HG02571 (cell line): ENCODE measurements around the gene TNIP1.
A peak's percentile ranks its signal among the peaks of the same experiment; 100 is the strongest.

Source experiments
- ATAC-seq: cut with Tn5 transposase; IDR thresholded peaks from one replicate; pipeline ENCODE4 v1.9.1; 2021; ENCODE audit warnings: mild to moderate bottlenecking, moderate library complexity; ENCODE audit not compliant: unreplicated experiment

TNIP1 gene

DNA sequence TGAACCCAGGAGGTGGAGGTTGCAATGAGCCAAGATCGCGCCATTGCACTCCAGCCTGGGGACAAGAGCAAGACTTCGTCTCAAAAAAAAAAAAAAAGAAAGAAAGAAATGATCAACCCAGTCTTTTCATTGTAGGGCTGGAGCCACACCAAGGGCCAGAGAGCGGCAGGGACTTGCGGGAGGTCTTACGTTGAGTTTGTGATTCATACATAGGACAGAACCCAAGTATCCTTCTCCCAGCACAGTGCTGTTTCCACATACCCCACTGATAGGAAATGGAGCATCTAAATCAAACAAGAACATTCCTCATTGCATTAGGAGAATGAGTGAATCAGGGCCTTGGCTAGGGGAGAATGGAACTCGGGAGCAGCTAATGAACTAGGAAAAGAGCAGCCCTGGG lies 3.5 kb upstream of the TNIP1 start:
- no peak for ATAC-seq

DNA sequence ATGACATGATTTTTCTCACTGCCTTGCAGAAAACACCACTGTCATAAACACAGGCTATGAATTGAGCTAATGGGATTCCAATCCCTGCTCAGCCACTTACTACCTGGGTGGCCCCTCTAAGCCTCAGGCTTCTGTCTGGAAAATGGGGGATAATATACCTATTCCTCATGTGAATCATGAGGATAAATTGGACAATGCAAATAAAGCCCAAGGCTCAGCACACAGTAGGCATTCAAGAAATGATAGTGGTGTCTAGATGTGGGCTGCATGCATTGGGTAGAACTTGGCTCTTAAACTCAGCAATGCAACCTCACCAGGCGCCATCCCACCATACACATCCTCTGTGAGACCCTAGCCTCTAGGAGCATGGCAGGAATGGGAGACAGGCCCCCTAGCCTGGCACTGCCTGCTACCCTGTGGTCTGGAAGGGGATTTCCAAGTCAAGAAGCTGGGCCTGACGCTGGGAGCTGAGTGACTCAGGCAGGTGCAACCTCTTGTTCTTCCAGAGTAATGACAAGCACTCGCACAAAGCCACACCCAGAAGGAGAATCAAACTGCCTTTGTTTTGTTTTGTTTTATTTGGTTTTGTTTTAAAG lies 2.3 kb upstream of the TNIP1 start:
- no peak for ATAC-seq

GRCh38 chr5:151082282-151082902 lies 1.6 kb upstream of the TNIP1 start:
- no peak for ATAC-seq

DNA sequence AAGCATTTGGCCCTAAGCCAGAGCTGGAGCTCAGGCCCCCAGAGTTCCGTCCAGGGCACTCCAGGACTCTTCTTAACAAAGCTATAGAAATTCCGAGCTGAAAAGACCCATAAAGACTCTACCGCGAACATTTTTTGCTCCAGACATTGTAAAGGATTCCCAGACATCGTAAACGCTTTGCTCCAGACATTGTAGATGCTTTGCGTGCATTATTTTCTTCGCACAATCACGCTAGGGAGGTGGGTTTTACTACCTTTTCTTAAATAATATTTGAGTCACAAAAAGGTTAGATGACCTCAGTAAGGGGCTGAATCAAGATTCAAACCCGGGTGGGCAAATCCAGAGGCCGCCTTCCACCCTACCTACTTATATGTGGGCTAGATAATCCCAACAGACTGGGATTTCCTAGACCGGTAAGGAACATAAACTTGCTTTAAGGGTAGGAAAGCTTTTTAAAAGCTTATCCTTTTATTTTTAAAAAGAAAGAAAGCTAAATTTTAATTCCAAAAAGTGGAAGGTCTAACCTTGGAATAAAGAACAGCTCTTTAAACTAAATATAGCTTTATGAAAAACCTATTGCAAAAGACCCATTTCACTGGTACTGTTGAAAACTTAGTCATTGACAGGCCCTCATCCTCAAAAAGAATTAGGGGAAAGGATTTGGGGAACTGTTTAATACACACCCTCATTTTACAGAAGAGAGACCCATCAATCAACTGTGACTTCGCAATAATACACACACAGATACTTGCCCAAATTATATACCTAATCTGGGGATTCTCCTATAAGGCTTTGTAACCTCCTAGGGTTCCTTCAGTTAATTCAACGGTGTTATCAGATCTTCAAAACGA lies 822 bp upstream of the TNIP1 start:
- ATAC-seq, result no peak

DNA sequence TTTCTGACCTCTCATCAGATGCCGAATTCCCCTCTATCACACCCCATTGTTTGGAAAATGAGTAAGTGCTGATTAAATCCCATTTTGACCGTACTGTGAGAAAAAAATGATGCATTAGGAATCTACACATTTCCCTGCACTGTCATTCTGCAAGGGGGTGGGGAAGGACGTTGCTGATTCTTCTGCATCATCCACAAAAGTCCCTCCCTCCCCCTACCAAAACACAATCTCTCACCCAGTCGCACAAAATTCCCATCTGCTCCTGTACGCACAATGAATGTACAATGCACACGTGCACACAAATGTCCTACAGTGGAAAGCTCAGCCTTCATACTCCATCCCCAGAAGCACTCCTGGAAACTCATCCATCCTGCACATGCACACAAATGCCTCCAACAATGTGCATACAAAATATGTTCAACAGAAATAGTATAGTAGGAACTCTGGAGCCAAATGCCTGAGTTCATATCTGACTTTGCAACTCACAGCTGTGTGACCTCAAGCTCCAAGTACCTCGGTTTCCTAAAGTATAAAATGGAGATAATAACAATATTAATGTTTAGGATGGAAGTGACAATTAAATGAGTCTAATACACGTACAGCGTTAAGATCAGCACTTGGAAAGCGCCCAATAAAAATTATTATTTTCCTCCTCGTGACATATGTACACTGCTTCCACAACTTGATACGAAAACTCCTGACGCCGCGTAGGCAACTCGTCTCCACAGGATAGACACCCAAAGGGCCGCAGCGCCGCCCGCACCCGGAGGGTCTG lies 809 bp downstream of the TNIP1 start:
- no peak for ATAC-seq

DNA sequence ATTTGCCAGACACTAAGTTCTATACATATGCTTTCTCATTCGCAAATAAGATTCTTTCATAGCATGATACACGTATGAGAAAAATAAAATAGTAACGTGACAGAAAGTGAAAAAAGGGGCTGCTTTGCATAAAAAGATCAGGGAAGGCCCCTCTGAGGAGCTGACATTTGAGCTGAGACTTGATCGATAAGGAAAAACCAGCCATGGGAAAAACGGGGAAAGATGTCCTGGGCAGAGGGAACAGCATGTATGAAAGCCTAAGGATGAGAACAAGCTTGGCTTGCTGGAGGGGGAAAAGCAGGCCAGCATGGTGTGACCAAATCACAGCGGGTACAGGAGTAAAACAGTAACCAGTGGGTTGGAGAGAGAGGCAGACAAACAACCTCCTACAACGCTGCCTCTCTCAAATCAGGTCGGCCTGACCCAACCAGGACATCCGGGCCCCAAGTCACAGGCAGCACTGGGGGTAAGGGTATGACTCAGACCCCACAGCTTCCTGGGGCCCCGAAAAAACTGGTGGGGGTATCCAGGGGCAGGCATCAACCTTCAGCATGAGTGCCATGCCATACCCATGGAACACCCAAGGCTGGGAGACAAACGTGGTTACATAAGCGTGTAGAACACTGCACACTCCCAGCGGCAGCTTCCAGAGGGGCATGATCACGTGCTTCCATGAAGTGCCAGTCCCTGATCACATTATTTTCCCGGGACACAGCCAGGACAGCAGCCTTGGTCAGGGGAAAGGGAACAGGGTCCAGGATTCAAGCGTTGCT lies 2.2 kb downstream of the TNIP1 start:
- peak; percentile 39 for ATAC-seq

- ATAC-seq, result no peak
These were observed 2.9 kb downstream of the TNIP1 start for GRCh38 chr5:151077967-151078366.

DNA sequence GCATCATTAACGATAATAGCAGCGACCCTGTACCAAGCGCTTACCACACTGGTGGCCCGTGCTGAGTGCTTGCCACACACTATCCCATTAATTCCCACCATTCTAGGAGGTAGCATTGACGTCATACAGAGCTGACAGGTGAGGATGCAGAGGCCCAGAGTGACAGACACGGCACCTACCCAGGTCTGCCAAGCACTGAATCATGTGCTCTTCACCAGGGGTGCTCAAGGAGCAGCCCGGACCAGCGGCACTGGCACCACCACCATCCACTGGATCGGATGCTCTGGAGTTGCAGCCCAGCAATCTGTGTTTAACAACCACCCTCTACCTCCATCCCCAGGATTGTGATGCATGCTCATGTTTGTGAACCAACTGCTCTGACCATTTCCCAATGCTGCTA lies 3.4 kb downstream of the TNIP1 start:
- ATAC-seq, result no peak

GRCh38 chr5:151076616-151077015 lies 4.2 kb downstream of the TNIP1 start:
- ATAC-seq, result no peak

GRCh38 chr5:151075698-151076331 lies 5.0 kb downstream of the TNIP1 start:
- ATAC-seq, result no peak

- no peak for ATAC-seq
These were observed 6.3 kb downstream of the TNIP1 start for GRCh38 chr5:151074557-151074956.

DNA sequence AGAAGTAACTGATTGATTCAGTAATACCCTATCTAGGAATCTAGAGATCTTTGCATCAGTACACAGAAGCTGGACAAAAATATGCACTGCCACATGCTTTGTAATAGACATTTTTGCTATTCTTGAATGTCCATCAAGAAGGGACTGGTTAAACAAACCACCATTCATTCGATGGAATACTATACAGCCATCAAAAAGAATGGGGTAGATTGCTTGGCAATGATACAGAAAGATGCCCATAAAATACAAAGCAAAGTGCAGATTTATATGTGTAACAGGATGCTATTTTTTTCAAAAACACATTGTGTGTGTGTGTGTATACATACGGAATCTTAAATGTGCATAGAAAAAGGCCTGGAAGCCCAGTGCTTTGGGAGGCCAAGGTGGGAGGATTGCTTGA lies 7.6 kb downstream of the TNIP1 start:
- no peak for ATAC-seq

DNA sequence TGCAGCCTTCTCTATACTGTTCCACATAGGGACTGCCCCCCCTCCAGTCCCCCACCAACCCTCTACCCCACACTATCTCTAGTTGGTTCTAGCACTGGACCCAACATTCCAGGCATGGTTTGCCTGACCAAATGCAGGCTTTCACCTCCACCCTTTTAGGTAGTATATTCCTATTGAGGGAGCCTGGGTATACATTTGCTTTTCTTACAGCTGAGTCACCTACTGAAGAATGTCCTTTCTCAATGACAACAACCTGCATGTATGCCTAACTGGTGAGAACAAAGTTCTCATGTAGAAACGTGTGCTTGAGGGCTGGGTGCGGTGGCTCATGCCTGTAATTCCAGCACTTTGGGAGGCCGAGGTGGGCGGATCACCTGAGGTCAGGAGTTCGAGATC lies 8.2 kb downstream of the TNIP1 start:
- ATAC-seq, result no peak

DNA sequence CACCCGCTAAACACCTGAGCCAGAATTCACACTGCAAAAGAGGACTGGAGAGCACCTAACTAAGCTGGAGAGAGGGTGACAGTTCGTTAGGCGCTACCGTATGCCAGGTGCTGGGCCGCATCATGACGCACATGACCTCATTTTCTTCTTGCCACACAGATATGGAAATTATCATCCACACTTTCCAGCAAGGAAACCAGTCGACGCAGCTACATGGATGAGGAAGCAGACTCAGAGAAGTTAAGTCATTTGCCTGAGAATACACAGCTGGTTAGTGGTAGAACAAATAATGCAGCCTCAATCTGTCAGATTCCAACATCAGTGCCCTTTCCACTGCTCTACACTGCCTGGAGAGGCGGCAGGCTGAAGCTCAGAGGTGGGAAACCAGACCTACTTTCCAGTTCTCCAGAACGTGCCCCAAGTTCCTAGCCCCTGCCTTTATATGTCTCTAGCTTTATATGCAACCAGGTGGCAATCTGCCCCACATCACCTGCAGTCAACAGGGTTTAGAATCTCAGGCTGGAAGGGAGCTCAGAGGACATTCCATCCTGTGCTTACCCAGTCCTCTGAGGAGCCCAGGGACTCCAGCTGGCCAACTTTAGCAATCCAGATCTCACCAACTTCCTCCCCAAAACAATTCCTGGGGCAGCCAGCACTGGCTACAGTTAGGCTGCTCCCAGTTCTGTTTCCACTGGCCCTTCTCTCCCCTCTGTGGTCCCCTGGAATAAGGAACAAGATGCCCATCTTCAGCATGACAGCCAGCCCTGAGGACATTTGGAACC lies 8.8 kb downstream of the TNIP1 start:
- no peak for ATAC-seq

DNA sequence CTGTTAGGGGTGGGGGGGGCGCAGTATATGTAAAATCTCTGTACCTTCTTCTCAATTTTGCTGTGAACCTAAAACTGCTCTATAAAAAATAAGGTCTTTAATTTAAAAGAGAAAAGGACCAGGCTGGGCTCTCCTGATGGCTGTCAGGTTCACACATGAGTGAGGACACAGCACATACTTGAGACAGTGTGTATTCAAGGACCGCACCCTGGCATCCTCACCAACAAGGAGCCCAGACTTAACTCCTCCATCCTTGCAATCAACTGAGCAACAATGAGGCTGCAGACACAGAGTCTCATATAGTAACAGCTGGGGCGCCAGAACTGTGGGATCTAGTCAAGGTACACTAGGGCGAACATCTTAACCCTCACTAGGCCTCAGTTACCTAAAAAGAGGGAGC lies 9.8 kb downstream of the TNIP1 start:
- no peak for ATAC-seq

- no peak for ATAC-seq
These were observed 10.4 kb downstream of the TNIP1 start for GRCh38 chr5:151070449-151070848.

- peak; percentile 59 for ATAC-seq
These were observed 12.2 kb downstream of the TNIP1 start for GRCh38 chr5:151068433-151069197.

- ATAC-seq, result no peak
These were observed 13.0 kb downstream of the TNIP1 start for GRCh38 chr5:151067632-151068432.
